Mammary epithelial cell (primary cell): ENCODE measurements around the gene ASIC4.

ENCODE experiments used
- CTCF ChIP-seq, 2 donors: IDR thresholded peaks in 1 of 2; conservative IDR thresholded peaks in 1 of 2; 2 replicates each; pipeline ENCODE4 v1.5.1; 2011 to 2012; ENCODE audit warnings: inconsistent platforms in 2 of 2, low read length in 2 of 2, mild to moderate bottlenecking in 2 of 2, control low read depth in 1 of 2, low read depth in 1 of 2; ENCODE audit not compliant: insufficient read depth in 1 of 2; ENCODE audit errors: extremely low read depth in 1 of 2
- EZH2 ChIP-seq: IDR thresholded peaks from 2 replicates; pipeline ENCODE4 v1.6.1; 2012; ENCODE audit warnings: low read length, inconsistent platforms, borderline replicate concordance

- TF ChIP-seq CTCF (conservative IDR thresholded peaks at IDR 0.05 in 1 of 2, IDR thresholded peaks at IDR 0.05 in 1 of 2; ENCODE audit: extremely low read depth in 1 of 2, insufficient read depth in 1 of 2, low read depth in 1 of 2, low read length in 2 of 2) (no peak), EZH2 (no peak)
Observed at GRCh38 chr2:219561179-219562048, 47.1 kb downstream of the ASIC4 start.
